ENCODE data around the gene IDH3A.

The IDH3A gene

DNA sequence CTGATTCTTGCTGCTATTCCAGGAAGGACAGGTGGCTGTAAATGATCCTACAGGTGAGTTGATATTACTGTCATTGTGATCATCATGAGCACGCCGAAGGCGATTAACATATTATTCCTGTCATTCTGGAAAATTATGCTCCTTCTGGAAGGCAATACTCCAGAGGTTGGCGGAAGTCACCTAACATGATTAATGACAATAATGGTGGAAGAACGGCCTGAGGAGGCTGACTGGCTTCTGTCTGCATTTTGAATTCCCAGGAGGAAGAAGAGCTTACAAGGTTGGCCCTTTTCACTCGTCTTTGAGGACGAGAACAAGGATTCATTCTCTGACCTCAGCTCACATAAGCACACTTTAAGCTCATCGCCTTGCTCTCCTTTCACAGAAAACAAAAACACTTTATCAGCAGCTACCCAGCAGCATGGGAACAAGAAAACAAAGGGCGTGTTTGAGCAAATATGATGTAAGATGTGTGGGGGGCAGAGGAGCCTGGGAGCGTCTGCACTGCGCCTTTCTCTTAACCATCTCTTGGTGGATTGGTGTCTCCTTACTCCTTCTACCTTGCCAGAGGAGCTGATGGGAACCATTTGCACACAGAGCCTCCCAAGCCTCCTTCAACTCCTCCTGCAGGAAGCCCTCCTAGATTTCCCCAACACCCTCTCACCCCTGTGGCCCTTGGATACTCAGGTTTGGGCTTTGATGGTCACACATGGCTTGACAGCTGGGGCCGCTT is 62.2 kb downstream of the IDH3A start:
- no peak overlapping the region for H3K4me3 Mint-ChIP-seq
- no peaks in the 10 kb centered on the region for H3K9me3 Mint-ChIP-seq
- TF ChIP-seq, protein P1, sequence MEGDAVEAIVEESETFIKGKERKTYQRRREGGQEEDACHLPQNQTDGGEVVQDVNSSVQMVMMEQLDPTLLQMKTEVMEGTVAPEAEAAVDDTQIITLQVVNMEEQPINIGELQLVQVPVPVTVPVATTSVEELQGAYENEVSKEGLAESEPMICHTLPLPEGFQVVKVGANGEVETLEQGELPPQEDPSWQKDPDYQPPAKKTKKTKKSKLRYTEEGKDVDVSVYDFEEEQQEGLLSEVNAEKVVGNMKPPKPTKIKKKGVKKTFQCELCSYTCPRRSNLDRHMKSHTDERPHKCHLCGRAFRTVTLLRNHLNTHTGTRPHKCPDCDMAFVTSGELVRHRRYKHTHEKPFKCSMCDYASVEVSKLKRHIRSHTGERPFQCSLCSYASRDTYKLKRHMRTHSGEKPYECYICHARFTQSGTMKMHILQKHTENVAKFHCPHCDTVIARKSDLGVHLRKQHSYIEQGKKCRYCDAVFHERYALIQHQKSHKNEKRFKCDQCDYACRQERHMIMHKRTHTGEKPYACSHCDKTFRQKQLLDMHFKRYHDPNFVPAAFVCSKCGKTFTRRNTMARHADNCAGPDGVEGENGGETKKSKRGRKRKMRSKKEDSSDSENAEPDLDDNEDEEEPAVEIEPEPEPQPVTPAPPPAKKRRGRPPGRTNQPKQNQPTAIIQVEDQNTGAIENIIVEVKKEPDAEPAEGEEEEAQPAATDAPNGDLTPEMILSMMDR (IDR thresholded peaks at IDR 0.05; ENCODE audit: unreplicated experiment in 3 of 3) = no peak
- peaks cover 21% of the 10 kb centered on the region for H3K27me3 Mint-ChIP-seq (ENCODE audit: low read depth)
- peaks cover 23% of the 10 kb centered on the region for H3K4me1 Mint-ChIP-seq
- H3K27ac Mint-ChIP-seq = no peak overlapping the region
- H3K36me3 Mint-ChIP-seq (ENCODE audit: low read depth) = no peaks in the 10 kb centered on the region

DNA sequence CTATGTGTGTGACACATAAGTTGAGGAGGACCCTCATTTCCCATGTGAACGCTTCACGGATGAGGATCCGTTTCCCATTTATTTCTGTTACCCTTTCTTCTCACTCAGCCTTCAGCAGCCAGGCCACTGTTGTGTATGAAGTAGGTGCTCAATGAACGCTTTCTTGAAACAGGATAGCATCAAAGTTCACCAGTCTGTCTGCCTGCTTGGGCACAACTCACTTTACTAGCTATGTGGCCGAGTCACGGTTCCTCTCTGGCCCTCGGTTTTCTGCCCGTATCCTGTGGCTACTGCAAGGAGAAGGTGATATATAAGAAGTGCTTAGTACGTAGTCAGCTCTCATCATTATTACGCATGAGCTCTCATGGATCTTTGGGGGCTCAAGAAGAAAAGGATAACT is 62.8 kb downstream of the IDH3A start:
- TF ChIP-seq, protein P1 (IDR thresholded peaks at IDR 0.05; ENCODE audit: unreplicated experiment in 3 of 3) = no peak
- peaks cover 16% of the 10 kb centered on the region for H3K4me1 Mint-ChIP-seq
- H3K9me3 Mint-ChIP-seq = no peaks in the 10 kb centered on the region
- no peak overlapping the region for H3K27ac Mint-ChIP-seq
- no peaks in the 10 kb centered on the region for H3K36me3 Mint-ChIP-seq (ENCODE audit: low read depth)
- no peak overlapping the region for H3K4me3 Mint-ChIP-seq
- H3K27me3 Mint-ChIP-seq (ENCODE audit: low read depth) = peaks cover 21% of the 10 kb centered on the region

DNA sequence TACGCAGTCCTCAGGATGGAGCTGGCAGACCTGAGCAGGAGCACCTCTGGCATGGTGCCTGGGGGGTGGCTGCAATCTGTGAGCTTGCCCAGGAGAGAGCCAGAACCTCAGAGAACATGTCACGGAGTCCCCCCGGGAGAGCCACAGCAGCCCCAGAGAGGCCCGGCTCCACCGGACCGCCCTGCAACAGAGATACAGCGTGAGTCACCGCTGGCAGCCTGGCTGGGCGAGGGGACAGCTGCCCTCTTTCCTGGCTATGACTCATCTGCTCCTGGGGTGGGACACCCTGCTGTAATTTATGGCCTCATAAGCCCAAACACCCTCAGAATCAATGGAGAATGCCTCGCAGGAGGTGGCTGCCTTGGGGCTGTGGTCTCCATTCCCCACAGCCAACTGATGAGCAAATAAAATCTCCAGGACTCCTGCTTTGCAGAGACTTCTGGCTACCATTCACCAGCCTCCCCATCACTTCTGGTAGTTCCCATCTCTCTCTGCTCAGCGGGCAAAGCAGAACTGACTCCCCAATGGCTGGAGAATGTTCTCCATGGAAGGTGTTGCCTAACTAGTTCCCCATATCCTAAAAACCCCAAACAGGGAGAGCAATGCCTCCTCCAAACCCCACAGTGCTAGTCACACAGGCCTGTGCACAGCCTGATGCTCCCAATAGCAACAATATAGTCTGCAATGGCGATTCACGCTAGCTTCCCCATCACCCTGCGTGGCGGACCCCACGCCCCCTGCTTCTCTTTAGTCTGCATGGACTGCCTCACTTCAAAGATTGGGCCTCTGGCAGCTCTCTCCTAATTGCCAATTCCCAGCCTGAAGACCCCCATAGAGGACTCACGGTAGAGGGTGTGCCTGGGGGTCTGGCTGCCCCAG is 63.6 kb downstream of the IDH3A start:
- Mint-ChIP-seq H3K36me3 (ENCODE audit: low read depth) (no peaks in the 10 kb centered on the region), H3K9me3 (no peaks in the 10 kb centered on the region), H3K27ac (no peak overlapping the region), H3K4me3 (no peak overlapping the region), H3K4me1 (peaks cover 9% of the 10 kb centered on the region), H3K27me3 (ENCODE audit: low read depth) (peaks cover 21% of the 10 kb centered on the region)
- TF ChIP-seq, protein P1 (IDR thresholded peaks at IDR 0.05; ENCODE audit: unreplicated experiment in 3 of 3) = no peak

DNA sequence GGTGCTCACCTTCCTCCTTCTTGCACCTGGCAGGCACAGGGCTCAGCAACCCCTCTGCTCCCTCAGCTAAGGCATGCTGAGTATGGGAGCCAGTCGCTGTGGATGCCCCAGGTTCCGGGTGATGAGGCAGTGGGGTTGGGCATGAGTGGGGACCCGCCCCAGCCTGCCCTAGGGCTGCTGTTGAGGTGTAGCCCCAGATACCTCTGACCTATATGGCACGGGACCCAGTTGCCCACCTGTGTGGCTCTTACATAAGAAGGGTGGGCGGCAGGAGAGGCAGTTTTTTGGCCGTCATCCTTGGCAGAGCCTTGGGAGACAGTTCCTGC is 64.2 kb downstream of the IDH3A start:
- Mint-ChIP-seq H3K27ac (peak overlapping the region in 1 of 3 experiments; percentile 39), H3K4me3 (no peak overlapping the region), H3K27me3 (ENCODE audit: low read depth) (peaks cover 21% of the 10 kb centered on the region), H3K36me3 (ENCODE audit: low read depth) (no peaks in the 10 kb centered on the region), H3K9me3 (no peaks in the 10 kb centered on the region), H3K4me1 (peaks cover 9% of the 10 kb centered on the region)
- TF ChIP-seq, protein P1 (IDR thresholded peaks at IDR 0.05; ENCODE audit: unreplicated experiment in 3 of 3) = no peak

DNA sequence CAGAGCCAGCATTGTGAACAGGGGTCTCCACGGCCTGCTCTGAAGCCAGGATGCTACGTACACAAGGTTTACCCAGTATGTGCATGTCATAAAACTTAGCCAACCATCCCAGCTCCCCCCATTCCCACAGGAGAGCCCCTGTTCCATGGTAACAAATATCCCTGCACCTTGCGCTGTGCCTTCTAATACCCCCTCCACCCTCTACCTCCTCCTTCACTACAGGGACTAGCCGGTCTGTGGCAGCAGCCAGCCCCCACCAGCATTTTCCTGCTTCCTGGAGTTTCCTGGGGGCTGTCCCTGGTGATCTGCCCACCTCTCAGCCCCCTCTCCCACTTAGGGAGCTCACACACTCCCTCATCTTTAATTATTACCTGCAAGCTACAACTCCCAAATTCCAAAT is 64.8 kb downstream of the IDH3A start:
- H3K27ac Mint-ChIP-seq = peak overlapping the region in 1 of 3 experiments; percentile 39
- TF ChIP-seq, protein P1 (IDR thresholded peaks at IDR 0.05; ENCODE audit: unreplicated experiment in 3 of 3) = no peak
- no peaks in the 10 kb centered on the region for H3K36me3 Mint-ChIP-seq (ENCODE audit: low read depth)
- no peaks in the 10 kb centered on the region for H3K9me3 Mint-ChIP-seq
- no peak overlapping the region for H3K4me3 Mint-ChIP-seq
- peaks cover 21% of the 10 kb centered on the region for H3K27me3 Mint-ChIP-seq (ENCODE audit: low read depth)
- peaks cover 9% of the 10 kb centered on the region for H3K4me1 Mint-ChIP-seq
